Activated CD8-positive, alpha-beta T cell treated with anti-CD3 and anti-CD28 coated beads for 36 hours (primary cell): ENCODE results near the gene SRPRB. TPM values are rescaled to one million over a fixed set of nuclear protein-coding genes. Genes with fewer than 3 reads are reported as not detected.

ENCODE experiments used
- ATAC-seq: fragments of 200-7000 bp; cut with Tn5 transposase; one replicate; pipeline ENCODE4 v1.10.0; 2021; ENCODE audit warnings: mild to moderate bottlenecking, moderate library complexity
- CTCF ChIA-PET: fragments of 350-600 bp; sonication (Branson Sonifier 250); formaldehyde crosslinking; loops from one replicate; lab custom pipeline; 2021; ENCODE audit warnings: antibody characterized with exemption; lab: Charles Lee
- POLR2A ChIA-PET: fragments of 350-600 bp; sonication (Branson Sonifier 250); formaldehyde crosslinking; loops from one replicate; lab custom pipeline; 2021; ENCODE audit warnings: antibody characterized with exemption; lab: Charles Lee
- DNase-seq: peaks from one replicate; pipeline ENCODE4 v3.0.0-alpha.2; 2020
- H3K27ac Mint-ChIP-seq: one replicate; pipeline ENCODE4 v1.8.0; 2021; ENCODE audit warnings: mild to moderate bottlenecking, mixed read lengths
- H3K27me3 Mint-ChIP-seq: one replicate; pipeline ENCODE4 v1.8.0; 2021; ENCODE audit warnings: mixed read lengths
- H3K36me3 Mint-ChIP-seq: one replicate; pipeline ENCODE4 v1.8.0; 2021; ENCODE audit warnings: low read depth, mixed read lengths
- H3K4me1 Mint-ChIP-seq: one replicate; pipeline ENCODE4 v1.8.0; 2021; ENCODE audit warnings: low read depth, mixed read lengths
- H3K4me3 Mint-ChIP-seq: one replicate; pipeline ENCODE4 v1.8.0; 2021; ENCODE audit warnings: mild to moderate bottlenecking, moderate library complexity, mixed read lengths
- H3K9me3 Mint-ChIP-seq: one replicate; pipeline ENCODE4 v1.8.0; 2021; ENCODE audit warnings: mixed read lengths
- CTCF ChIP-seq: fragments of 200-600 bp; IDR thresholded peaks from one replicate; pipeline ENCODE4 v1.8.0; 2022; ENCODE audit warnings: antibody characterized with exemption, mild to moderate bottlenecking
- intact Hi-C: fragments of 100-400 bp; cut with micrococcal nuclease; formaldehyde crosslinking; loops from one replicate; pipeline ENCODE4 v1.10.0; 2022
- total RNA-seq, 2 experiments: library from RNA; stranded (reverse); gene quantifications; one replicate each; pipeline ENCODE4 v1.2.3, GENCODE V29; 2021

The SRPRB gene, protein sequence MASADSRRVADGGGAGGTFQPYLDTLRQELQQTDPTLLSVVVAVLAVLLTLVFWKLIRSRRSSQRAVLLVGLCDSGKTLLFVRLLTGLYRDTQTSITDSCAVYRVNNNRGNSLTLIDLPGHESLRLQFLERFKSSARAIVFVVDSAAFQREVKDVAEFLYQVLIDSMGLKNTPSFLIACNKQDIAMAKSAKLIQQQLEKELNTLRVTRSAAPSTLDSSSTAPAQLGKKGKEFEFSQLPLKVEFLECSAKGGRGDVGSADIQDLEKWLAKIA
- total RNA-seq: 10 to 100 TPM; 63.8 to 65.8 TPM

DNA sequence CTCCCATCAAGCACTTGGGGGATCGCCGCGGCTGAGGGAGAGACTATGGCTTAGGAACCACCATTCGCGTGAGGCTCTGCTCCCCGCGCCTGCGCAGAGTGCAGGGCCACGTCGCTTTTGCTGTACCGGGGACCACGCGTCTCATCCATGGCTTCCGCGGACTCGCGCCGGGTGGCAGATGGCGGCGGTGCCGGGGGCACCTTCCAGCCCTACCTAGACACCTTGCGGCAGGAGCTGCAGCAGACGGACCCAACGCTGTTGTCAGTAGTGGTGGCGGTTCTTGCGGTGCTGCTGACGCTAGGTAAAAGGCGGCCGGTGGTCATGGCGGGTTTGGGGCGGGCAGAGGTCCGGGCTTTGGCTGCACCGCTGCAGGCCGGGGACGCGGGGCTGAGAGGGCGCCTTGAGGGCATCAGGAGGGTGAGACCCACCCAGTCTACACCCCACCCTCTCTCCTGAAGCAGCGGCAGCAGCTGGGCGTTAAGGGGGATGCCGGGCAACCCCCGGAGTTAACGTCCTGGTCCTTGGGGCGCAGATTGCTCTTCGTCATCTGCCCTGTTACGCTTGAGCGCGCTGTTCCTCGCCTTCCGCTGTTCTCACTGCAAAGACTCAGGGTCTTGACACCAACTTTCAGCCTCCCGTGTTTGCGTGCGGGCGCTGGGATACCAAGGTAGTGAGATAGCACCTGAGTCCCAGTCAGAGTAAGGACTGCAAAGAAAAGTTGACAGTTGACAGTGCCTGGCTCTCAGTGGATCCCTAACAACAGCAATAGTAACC lies at the start of gene SRPRB:
Gene SRPRB, plus strand, starts transcription at position 114 of the 774 bp plus-strand sequence. Its CDS starts 34 bp downstream, at position 148.
- Mint-ChIP-seq H3K27ac (peak within 1 kb of the TSS; percentile 97), H3K27me3 (peaks cover 2% of the 10 kb centered on the region), H3K36me3 (peaks cover 32% of the 10 kb centered on the region), H3K9me3 (no peaks in the 10 kb centered on the region), H3K4me3 (peak within 1 kb of the TSS; percentile 98), H3K4me1 (peaks cover 37% of the 10 kb centered on the region)
- ATAC-seq: peak; percentile 98
- ChIA-PET POLR2A (interaction anchor here (0.8 to 1.4 kb wide), 4 partner anchors 11 to 160 kb away, joined by 3 to 7 read pairs (median 4); partner anchors contain the start of gene TOPBP1), CTCF (interaction anchor here (0.7 to 1.5 kb wide), 4 partner anchors 11 to 142 kb away, joined by 3 to 6 read pairs (median 4); no protein-coding TSS in a partner anchor)
- intact Hi-C loops: loop anchor here (5.0 kb wide), 1 partner anchor 144 kb away; the partner anchor contains the start of gene TOPBP1
- no peak for TF ChIP-seq CTCF
- peak; percentile 97 for DNase-seq

DNA sequence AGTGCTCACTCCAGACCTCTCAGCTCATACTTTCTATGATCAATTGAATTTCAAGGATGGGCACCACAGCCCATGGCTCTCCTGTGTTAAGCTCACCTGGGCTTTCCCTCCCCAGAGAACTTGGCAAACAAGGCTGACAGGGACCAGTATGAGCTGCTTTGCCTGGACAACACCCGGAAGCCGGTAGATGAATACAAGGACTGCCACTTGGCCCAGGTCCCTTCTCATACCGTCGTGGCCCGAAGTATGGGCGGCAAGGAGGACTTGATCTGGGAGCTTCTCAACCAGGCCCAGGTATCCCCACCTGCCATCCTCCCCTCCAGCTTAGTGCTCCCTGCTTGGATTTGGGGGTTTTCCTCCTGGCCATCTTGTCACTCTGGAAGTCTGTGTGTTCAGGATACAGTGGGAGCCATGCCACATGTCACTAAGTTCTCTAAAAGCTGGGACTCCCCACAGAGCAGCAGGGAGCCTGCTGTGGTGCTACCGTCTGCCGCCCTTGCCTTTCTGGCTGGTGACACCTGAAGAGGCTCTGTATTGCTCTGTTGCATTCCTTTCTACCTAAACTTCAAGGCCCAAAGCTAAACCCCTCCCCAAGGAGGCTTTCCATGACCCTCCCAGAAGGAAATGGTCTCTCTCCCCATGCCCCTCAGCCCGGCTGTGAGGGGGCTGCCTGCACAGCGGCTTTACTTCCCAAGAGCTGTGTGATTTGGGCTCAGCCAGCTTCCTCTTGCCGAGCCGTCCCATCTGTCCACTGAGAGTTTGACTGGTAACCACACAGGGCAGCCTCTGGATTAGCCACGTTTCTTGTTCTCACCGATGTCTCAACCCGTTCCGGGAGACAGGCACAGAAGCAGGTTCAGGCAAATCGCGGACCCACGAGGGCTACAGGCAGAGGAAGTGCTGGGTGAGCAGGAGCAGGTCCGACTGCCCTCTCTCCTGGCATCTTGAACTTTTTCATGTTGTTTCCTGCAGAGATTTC lies 48.6 kb upstream of the SRPRB start:
- POLR2A ChIA-PET: no interaction called here
- ATAC-seq: no peak
- CTCF ChIA-PET: no interaction called here
- Mint-ChIP-seq H3K27ac (no peak overlapping the region), H3K4me3 (no peak overlapping the region), H3K9me3 (no peaks in the 10 kb centered on the region), H3K36me3 (no peaks in the 10 kb centered on the region), H3K4me1 (no peaks in the 10 kb centered on the region), H3K27me3 (peaks cover 6% of the 10 kb centered on the region)
- no peak for DNase-seq
- intact Hi-C loops: no loop called here
- no peak for TF ChIP-seq CTCF

DNA sequence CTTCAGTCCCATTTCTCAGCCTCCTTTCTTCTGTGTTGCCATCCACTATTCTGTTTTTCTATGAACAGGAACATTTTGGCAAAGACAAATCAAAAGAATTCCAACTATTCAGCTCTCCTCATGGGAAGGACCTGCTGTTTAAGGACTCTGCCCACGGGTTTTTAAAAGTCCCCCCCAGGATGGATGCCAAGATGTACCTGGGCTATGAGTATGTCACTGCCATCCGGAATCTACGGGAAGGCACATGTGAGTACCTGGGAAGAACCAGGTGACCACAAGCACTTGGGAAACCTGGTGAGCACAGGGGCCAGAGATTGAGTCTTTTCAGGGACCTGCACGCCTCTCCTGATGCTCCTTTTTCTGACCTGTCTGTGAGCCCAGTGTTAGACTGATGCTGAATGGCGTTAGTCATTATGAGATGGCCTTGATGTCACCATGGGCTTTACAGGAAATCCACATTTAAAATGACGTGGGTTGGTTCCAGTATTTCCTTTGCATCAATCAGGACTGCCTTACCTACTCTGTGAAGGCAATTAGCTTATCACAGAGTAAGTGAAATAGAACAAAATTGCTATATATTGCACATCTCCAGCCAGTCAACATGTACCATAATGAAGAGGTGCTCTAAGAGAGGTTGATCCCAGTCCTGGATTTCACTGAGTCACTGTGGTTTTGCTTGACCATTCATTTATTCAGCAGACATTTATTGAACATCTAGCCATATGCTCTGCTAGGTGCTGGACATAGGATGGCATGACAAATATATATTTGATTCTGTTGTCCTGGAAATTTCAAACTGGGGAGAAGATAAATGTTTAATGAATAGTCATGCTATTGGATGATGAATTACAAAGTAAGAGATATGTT lies 47.7 kb upstream of the SRPRB start:
- H3K4me1 Mint-ChIP-seq: no peaks in the 10 kb centered on the region
- peaks cover 6% of the 10 kb centered on the region for H3K27me3 Mint-ChIP-seq
- H3K4me3 Mint-ChIP-seq: no peak overlapping the region
- no peaks in the 10 kb centered on the region for H3K36me3 Mint-ChIP-seq
- H3K27ac Mint-ChIP-seq: no peak overlapping the region
- intact Hi-C loops: no loop called here
- ATAC-seq (no peak), DNase-seq (no peak)
- POLR2A ChIA-PET: no interaction called here
- no peaks in the 10 kb centered on the region for H3K9me3 Mint-ChIP-seq
- CTCF ChIA-PET: no interaction called here
- no peak for TF ChIP-seq CTCF

DNA sequence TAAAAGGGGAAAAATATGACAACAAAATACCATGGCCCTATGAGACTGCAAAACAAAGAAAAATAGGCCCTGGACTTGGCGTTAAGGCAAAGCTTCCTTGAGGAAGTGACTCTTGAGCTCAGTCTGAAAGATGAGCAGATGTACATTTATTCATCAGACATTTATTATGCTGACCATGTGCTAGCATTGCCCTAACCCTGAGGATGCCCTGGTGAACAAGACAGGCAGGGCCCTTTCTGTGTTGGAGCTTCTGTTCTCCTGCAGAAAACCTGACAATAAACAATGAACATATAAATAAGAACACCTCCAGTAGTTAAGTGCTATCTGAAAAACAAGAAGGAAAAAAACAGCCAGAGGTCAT lies 47.1 kb upstream of the SRPRB start:
- no peak for DNase-seq
- Mint-ChIP-seq H3K4me3 (no peak overlapping the region), H3K4me1 (no peaks in the 10 kb centered on the region), H3K27me3 (peaks cover 6% of the 10 kb centered on the region), H3K9me3 (no peaks in the 10 kb centered on the region), H3K27ac (no peak overlapping the region), H3K36me3 (no peaks in the 10 kb centered on the region)
- ATAC-seq: no peak
- intact Hi-C loops: no loop called here
- TF ChIP-seq CTCF: no peak
- ChIA-PET CTCF (no interaction called here), POLR2A (no interaction called here)
